GM12892 (cell line): ENCODE measurements around the gene RPL14.

Experiments
- POLR2A ChIP-seq: IDR thresholded peaks from 2 replicates; pipeline ENCODE4 v1.6.1; 2011; ENCODE audit warnings: low read depth, low read length, control low read depth
- POLR2AphosphoS5 ChIP-seq: IDR thresholded peaks from 2 replicates; pipeline ENCODE4 v1.6.1; 2011; ENCODE audit warnings: low read depth, low read length, control low read depth

DNA sequence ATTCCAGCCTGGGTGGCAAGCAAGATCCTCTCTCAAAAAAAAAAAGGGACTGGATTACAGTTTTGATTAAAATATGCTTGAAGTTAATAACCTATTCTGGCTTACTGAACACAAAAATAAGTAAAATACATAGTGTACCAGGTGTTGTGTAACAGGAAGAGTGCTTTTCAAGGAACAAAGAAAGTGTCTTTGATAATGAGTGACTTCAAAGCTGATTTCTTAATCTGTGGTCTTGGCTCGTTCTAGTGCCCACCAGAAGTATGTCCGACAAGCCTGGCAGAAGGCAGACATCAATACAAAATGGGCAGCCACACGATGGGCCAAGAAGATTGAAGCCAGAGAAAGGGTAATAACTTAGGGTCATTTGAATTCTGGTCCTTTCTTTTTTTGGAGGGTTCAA is 4.0 kb downstream of the RPL14 start:
- no peak for TF ChIP-seq POLR2A
- no peak for TF ChIP-seq POLR2AphosphoS5
